GM19099 (cell line): ENCODE measurements around the gene LMAN2.

Experiments used
- POLR2A ChIP-seq: IDR thresholded peaks from 3 replicates; pipeline ENCODE4 v1.6.1; 2011; ENCODE audit warnings: low read depth; ENCODE audit not compliant: insufficient read length; ENCODE audit errors: extremely low read depth

Gene LMAN2

DNA sequence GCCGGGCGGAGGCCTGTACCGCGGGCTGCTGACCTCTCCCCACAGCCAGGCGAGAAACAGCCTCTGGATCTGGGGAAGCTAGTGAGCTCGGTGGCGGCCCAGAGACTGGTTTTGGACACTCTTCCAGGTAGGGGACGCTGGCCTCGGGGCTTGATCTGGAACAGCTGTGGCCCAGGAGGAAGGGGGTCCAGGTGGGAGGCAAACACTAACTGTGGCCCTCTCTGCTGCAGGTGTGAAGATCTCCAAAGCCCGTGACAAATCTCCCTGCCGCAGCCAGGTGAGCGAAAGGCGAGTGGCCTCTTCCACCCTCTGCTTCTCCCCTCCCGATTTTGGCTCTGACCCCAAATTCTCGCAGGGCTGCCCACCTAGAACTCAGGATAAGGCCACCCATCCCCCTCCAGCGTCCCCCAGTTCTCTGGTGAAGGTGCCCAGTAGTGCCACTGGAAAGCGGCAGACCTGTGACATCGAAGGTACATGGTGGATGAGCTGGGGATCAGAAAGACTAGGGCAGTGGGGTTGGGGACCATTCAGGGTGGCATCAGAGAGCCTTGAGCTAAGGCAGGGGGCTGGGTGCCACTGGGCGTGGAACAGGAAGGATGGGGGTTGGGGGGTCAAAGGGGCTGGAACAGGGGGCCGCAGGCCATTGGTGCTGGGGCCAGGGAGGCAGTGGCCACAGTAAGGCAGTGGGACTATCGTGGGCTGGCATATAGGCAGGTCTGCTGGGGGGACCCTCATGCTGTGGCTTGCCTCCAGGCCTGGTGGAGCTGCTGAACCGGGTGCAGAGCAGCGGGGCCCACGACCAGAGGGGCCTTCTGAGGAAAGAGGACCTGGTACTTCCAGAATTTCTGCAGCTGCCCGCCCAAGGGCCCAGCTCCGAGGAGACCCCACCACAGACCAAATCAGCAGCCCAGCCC is 19.9 kb upstream of the LMAN2 start:
- TF ChIP-seq POLR2A = no peak

DNA sequence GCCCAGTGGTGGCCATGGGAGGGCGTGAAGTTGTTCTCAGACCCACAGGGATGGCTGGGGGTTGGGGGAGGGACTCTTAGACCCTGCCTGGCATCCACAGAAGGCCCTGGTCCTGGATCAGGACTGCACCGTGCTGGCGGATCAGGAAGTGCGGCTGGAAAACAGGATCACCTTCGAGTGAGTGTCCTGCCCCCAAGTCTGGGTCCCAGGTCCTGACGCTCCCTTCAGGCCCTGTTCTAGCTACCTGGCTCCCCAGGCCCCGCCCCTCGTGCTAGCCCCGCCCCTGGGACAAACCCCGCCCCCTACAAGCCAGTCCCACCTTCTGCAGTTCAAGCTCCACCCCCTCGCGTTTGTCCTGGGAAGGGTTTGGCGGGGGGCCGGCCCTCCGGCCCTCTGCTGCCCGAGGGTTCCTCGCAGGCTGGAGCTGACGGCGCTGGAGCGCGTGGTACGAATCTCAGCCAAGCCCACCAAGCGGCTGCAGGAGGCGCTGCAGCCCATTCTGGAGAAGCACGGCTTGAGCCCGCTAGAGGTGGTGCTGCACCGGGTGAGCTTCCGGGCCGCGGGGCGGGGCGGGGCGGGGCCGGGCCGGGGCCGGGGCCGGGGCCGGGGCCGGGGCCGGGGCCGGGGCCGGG is 19.1 kb upstream of the LMAN2 start:
- no peak for TF ChIP-seq POLR2A

DNA sequence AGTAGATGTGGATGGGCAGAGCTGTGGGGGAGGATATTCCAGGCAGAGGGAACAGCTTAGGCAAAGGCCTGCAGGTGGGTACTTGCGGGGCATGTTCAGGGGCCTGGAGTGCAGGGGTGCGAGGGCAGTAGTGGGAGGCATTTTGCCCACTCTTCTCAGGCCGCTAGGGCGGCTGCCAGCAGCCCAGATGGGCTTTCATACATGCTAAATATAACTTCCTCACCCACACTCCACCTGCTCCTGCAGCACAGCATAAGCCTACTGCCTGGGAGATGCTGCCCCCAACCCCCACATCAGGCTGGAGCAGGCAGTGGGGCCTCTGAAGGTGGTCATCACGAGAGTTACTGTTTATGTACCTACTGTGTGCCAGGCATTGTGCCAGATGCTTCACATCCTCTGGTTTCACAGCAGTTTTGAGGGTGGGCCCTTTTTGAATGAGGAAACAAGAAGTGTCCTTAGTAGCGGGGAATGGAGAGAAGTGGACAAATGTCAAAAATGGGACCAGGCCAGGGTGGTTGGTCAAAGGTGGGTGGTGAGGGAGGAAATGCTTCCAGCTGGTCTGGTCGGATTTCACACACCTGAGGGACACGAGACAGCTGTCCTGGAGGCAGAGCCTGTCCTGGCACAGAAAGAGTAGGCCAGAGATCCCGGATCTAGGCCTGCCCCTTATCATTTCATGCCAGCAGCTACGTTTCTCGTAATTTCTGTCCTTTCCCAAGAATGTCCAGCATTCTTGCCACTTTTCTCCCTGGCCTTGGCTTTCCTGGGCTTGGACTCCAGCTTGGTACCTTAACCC is 18.4 kb upstream of the LMAN2 start:
- TF ChIP-seq POLR2A = no peak

DNA sequence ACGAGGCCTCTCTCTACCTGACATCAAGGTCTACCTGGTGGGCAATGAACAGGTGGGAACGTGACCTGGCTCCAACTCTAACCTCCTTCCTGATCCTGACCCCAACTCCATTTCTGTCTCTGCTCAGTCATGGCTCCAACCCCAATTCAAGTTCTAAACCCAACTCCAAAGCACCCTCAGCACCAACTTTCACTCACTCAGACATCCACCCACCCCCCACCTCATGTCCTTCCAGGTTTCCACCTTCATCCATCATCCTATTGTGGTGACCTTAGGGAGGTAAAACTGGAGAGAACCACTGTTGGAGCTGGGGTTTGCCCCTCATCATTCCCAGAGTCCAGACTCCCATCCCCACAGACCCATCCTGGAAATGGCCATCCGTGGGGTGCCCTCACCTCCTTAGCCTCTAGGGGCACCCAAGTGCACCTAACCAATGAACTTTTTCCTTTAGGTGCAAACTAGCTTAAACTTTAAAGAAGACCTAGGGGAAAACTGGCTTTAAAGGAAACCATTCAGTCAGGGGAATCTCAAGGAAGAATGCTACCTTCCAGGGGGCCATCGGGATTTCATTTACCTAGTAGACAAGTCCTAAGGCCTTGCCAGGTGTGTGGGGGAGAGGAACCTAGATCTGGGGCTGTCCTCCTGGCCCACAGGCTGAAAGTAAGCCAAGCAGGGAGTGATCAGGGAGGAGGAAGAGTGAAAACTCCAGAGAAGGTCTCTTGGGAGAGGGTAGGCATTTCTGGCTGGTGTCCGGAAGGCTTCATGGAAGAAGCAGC is 17.6 kb upstream of the LMAN2 start:
- no peak for TF ChIP-seq POLR2A

DNA sequence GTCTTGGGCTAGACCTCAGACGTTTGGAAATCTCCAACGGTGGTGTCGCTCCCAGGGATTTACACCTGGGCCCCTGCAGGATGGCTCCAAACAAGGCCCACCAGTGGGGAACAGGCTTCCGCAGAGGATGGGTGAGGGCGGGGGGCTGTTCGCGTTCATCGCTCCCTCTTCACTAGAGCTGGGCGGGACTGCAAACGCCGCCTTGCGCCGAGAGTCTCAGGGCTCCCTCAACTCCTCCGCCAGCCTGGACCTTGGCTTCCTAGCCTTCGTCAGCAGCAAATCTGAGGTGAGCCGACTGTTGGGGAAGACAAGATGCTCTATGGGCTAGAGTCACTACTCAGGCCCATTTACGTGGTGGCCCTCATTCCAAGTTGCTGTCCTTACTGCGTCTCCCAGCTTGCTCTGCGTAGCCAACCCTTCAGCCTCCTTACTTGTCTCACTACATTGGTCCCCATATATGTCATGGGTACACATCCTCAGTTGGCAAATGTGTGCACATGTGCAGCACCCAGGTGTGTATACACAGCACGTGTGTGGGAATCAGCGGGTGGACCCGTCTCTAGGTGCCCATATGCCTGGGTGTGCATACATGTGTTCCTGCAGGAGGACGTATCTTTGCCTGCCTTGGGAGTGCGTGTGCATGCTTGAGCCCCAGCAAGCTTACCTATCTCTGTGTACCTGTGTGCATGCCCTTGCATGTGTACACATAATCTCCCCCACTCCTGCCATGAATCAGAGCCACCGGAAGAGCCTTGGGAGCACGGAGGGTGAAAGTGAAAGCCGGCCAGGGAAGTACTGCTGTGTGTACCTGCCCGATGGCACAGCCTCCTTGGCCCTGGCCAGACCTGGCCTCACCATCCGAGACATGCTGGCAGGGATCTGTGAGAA is 16.8 kb upstream of the LMAN2 start:
- no peak for TF ChIP-seq POLR2A

DNA sequence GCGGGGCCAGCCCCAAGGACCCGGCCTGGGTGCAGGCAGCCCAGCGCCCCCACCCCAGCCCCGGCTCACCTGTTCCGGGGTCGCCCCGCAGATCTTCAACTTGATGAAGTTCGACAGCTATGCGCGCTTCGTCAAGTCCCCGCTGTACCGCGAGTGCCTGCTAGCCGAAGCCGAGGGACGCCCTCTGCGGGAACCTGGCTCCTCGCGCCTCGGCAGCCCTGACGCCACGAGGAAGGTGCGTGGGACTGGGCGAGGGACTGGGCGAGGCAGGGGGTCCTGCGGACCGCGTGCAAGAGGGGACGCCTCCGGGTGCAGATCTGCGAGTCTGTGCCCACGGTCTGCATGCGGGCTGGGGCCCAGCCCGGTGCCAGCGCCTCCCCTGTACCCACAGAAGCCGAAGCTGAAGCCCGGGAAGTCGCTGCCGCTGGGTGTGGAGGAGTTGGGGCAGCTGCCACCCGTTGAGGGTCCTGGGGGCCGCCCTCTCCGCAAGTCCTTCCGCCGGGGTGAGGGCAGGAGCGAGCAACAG is 15.9 kb upstream of the LMAN2 start:
- TF ChIP-seq POLR2A = no peak

DNA sequence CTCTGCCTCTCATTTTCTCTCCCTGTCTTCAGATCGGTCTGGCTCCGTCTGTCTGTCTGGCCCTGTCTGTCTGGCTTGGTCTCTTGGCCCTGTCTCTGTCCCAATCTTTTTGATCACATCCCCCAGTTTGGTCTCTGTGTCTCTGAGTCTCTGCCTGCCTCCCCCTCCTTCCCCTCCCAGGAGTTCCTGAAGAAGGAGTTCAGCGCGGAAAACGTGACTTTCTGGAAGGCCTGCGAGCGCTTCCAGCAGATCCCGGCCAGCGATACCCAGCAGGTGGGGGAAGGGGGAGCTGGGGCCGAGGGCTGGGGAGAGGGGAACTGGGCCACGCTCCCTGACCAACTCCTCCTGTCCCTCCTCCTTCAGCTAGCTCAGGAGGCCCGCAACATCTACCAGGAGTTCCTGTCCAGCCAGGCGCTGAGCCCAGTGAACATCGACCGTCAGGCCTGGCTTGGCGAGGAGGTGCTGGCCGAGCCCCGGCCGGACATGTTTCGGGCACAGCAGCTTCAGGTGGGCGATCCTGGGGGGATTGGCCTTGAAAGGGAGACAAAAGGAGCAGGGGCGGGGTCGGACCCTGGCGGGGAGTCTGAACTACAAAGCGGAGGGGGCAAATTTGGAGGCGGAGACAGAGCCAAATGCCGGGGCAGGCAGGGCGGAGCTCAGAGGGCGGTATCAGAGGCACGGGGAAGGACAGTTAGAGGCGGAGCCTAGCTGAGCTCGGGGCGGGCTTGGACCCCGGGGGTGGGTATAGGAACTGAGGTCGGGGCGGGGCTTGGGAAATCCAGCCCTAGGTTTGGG is 15.3 kb upstream of the LMAN2 start:
- no peak for TF ChIP-seq POLR2A

DNA sequence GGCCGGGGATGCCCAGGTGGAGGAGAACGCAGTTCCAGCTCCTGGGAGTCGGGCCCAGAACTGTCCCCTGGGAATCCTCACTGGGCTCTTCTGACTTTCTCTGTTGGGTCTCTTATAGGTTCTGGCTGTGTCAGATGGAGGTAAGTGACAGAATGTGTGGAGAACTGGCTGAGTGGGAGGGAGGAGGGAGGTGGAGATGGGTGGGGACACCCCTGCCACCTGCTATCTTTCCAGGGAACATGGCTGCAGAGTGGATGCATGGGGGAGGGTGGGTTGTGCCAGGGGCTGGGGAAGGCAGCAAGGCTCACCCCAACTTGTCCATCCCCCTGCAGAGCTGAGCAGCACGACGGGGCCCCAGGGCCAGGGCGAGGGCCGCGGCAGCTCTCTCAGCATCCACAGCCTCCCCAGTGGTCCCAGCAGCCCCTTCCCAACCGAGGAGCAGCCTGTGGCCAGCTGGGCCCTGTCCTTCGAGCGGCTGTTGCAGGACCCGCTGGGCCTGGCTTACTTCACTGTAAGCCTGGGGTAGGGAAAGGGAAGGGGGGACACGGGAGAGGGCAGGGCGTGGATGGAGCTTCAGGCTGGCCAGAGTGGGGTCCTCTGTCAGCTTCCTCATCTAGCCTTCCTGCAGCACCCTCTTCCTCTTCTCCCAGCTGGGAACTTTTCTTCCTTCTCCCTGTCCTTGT is 14.5 kb upstream of the LMAN2 start:
- no peak for TF ChIP-seq POLR2A

DNA sequence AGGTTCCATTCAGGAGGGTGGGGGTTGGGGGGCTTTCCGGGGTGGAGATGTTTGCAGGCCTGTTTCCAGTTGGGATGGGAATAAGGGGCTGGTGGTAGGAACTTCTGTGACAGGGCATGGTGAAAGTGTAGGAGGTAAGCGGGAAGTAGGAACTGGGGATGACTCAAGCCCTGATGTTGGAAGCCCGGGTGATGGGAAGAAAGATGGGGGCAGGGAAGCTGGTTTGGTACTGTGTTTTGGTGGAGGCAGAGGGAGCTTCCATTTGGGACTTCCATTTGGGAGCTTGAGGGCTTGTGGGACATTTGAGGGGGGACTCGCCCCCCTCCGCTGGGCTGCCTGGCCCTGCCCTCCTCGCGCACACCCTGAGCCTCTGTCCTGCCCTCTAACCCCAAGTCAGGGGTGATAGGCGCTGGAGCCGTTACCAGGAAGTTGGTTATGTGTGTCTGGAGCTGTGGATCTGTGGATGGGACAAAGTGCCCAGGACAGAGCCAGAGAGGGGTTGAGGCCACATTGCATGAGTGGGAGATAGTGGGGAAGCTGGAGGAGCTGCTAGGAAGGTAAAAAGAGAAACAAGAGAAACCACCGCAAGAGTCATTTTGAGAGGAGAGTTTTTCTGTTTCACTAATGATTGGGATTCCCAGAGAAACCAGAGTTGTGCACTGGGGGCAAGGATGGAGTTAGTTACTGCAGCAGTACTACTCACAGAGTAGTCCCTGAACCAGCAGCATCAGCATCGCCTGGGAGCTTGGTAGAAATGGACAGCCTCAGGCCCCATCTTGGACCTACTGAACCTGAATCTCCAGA is 12.9 kb upstream of the LMAN2 start:
- TF ChIP-seq POLR2A = peak; percentile 36

DNA sequence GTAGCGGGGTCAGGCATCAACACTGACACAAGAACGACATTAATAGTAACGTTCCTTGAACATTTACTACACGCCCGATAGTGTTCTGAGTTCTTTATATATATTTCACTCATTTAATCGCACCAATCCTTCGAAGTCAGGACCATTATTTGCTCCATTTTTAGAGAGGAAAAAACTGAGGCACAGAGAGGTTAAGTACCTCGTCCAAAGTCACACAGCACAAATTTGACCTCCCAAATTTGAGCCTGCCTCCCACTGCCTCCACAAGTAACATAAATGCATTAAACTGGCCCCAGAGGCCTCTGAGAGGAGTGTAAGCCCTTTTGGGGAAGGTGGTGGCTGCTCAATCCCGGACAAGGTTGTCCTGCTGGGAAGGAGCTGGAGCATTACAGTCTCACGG is 12.1 kb upstream of the LMAN2 start:
- no peak for TF ChIP-seq POLR2A
